SJCRH30 (cell line): ENCODE results near the gene KAT2B. TPM values are rescaled to one million over a fixed set of nuclear protein-coding genes. Genes with fewer than 3 reads are reported as not detected.
A peak's percentile ranks its signal among the peaks of the same experiment; 100 is the strongest.

Experiments
- DNase-seq, 2 experiments: peaks; one replicate each; pipeline ENCODE4 v3.0.0-alpha.2; 2015 to 2020
- H3K27ac ChIP-seq: fragments of 250-450 bp; sonication (Bioruptor Pico); 2 replicates; pipeline ENCODE4 v1.5.1; 2020; ENCODE audit warnings: mild to moderate bottlenecking, moderate library complexity
- H3K27me3 ChIP-seq: fragments of 250-450 bp; sonication (Bioruptor Pico); 2 replicates; pipeline ENCODE4 v1.5.1; 2020; ENCODE audit warnings: mild to moderate bottlenecking, moderate library complexity
- H3K36me3 ChIP-seq: fragments of 250-450 bp; sonication (Bioruptor Pico); 2 replicates; pipeline ENCODE4 v1.5.1; 2020; ENCODE audit warnings: mild to moderate bottlenecking, moderate library complexity
- H3K4me1 ChIP-seq: fragments of 250-450 bp; sonication (Bioruptor Pico); 2 replicates; pipeline ENCODE4 v1.5.1; 2020; ENCODE audit warnings: mild to moderate bottlenecking, moderate library complexity
- H3K4me3 ChIP-seq: fragments of 250-450 bp; sonication (Bioruptor Pico); 2 replicates; pipeline ENCODE4 v1.5.1; 2020; ENCODE audit warnings: mild to moderate bottlenecking, moderate library complexity
- H3K9me3 ChIP-seq: fragments of 250-450 bp; sonication (Bioruptor Pico); replicated peaks from 2 replicates; pipeline ENCODE4 v1.5.1; 2020; ENCODE audit warnings: mild to moderate bottlenecking, moderate library complexity
- total RNA-seq: library from RNA; depleted of rRNA; stranded (reverse); fragments of >200 nt; shearing (Covaris generic); gene quantifications from 2 replicates; pipeline ENCODE4 v1.2.3, GENCODE V29; 2014

KAT2B gene
- total RNA-seq, 1 experiment from 2014 or later, result 5.3 TPM

DNA sequence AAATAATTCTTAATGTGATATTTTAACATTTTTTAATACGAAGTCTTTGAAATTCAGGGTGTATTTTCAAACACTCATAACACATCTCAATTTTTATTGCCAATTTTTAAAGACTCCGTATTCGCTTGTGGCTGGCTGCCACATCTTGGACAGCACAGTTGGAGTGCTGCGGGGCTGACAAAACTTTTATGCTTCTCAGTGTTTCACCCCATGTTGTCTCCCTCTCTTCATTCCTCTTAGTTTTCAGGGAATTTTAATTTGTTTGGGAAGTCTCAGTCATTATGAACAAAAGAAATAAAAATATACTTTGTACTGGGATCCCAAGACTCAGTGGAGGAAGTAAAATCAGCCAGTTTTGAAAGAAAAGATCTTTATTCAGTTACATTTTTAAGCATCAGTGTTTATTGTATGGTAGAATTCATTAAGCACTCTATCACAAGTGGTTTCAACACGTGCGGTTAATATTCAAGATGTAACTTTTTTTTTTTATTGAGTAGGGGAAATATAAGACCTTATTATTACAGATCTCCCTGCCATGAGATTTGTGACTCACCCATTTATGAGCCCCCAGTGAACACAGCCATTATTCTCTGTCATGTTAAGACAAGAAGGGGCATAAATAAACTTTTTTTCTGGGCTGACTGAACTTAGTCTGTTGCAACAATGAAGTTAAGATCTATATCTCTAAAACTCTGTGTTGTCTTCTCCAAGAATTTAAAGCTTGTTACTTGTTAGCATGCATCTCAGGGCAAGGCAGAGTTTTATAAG, 26.8 kb downstream of the KAT2B start:
- H3K4me3 ChIP-seq, result no peak overlapping the region
- peak in 1 of 2 experiments; percentile 10 for DNase-seq
- no peak overlapping the region for H3K27ac ChIP-seq
- H3K4me1 ChIP-seq, result peaks cover 9% of the 10 kb centered on the region
- H3K36me3 ChIP-seq, result no peaks in the 10 kb centered on the region
- no peaks in the 10 kb centered on the region for H3K27me3 ChIP-seq
- H3K9me3 ChIP-seq, result no peaks in the 10 kb centered on the region

GRCh38 chr3:20068512-20069177, 28.4 kb downstream of the KAT2B start:
- Histone ChIP-seq H3K9me3 (no peaks in the 10 kb centered on the region), H3K27me3 (no peaks in the 10 kb centered on the region), H3K4me3 (no peak overlapping the region), H3K4me1 (peaks cover 9% of the 10 kb centered on the region), H3K27ac (no peak overlapping the region), H3K36me3 (no peaks in the 10 kb centered on the region)
- no peak for DNase-seq

DNA sequence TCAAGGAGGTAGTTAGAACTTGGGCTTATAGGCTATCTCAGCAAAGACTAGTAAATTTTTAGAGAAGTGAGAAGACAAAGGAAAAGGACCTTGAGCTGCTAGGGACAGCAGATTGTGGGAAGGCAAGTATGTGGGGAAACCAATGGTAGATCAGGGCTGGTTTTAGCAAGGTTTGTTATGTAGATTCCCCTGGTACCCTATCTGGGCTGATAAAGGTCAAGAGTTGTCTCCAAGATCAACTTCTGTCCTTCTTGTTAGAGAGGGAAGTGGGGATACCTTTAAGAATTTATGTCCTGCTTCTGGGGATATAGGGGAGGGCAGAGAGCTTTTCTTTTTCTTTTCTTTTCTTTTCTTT, 28.9 kb downstream of the KAT2B start:
- Histone ChIP-seq H3K27ac (no peak overlapping the region), H3K27me3 (no peaks in the 10 kb centered on the region)
- DNase-seq, result no peak

GRCh38 chr3:20071175-20071574, 30.9 kb downstream of the KAT2B start:
- no peaks in the 10 kb centered on the region for H3K27me3 ChIP-seq
- no peak for DNase-seq
- no peaks in the 10 kb centered on the region for H3K9me3 ChIP-seq
- no peak overlapping the region for H3K27ac ChIP-seq
- H3K4me1 ChIP-seq, result no peaks in the 10 kb centered on the region
- H3K4me3 ChIP-seq, result no peak overlapping the region
- H3K36me3 ChIP-seq, result no peaks in the 10 kb centered on the region

More for the DNA sequence above, 28.9 kb downstream of the KAT2B start:
- Histone ChIP-seq H3K4me1 (peaks cover 9% of the 10 kb centered on the region), H3K4me3 (no peak overlapping the region), H3K9me3 (no peaks in the 10 kb centered on the region), H3K36me3 (no peaks in the 10 kb centered on the region)

GRCh38 chr3:20072422-20072821, 32.2 kb downstream of the KAT2B start:
- no peak overlapping the region for H3K27ac ChIP-seq
- no peaks in the 10 kb centered on the region for H3K27me3 ChIP-seq
- no peak overlapping the region for H3K4me3 ChIP-seq
- H3K36me3 ChIP-seq, result no peaks in the 10 kb centered on the region
- no peaks in the 10 kb centered on the region for H3K9me3 ChIP-seq
- DNase-seq, result no peak
- no peaks in the 10 kb centered on the region for H3K4me1 ChIP-seq

DNA sequence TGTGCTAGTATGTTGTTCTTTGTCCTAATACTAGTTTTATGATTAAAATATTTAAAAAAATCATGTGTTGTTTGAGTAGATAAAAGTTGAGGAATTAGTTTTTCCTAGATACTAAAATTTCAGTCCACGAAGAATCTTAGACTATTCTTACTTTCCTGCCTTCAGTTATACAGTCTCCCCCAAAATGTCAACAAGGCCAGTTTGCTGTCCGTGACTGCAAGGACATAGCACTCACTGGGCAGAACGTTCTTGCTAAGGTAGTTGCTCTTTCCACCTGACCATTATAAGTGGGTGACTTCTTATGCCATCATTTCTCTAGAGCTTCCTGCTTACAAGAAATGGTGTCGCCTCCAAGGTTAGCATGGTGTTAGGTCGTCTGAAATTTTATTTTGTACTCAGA, 32.8 kb downstream of the KAT2B start:
- Histone ChIP-seq H3K9me3 (no peaks in the 10 kb centered on the region), H3K36me3 (no peaks in the 10 kb centered on the region), H3K27me3 (no peaks in the 10 kb centered on the region), H3K27ac (no peak overlapping the region), H3K4me1 (no peaks in the 10 kb centered on the region), H3K4me3 (no peak overlapping the region)
- DNase-seq, result no peak

GRCh38 chr3:20073683-20074082, 33.4 kb downstream of the KAT2B start:
- Histone ChIP-seq H3K4me1 (no peaks in the 10 kb centered on the region), H3K9me3 (no peaks in the 10 kb centered on the region), H3K36me3 (no peaks in the 10 kb centered on the region), H3K27me3 (no peaks in the 10 kb centered on the region), H3K4me3 (no peak overlapping the region), H3K27ac (no peak overlapping the region)
- no peak for DNase-seq

DNA sequence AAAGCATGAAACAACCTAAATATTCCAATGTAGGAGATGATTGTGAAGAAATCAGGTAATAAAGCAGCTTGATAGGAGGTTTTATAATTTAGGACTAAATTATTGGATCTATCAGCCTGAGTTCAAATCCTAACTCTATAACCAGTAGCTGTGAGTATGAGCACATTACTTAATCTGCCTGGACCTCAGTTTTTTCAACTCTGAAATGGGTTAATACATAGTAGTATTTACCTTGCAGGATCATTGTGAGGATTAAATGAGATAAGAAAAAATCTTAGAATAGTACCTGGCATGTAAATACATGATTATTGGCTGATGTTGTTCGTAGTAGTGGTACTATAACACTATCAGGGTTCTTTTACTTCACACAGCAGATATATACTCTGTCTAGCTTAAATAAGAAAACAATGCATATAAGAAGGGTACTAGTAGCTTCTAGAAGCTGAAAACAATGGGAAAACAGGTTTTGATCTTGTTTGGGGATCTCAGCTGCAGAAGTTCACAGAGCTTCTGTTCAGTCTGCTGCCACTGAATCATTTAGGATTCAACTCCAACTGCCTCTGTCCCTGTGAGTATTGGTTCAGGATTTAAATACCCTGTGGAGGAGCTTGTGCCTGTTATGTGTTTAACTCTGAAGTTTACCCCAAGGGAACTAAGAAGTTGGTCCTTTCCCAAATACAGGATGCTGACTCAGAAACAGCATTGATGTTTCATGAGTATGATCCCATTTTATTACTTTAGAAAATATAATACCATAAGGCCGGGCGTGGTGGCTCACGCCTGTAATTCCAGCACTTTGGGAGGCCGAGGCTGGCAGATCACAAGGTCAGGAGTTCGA, 34.2 kb downstream of the KAT2B start:
- Histone ChIP-seq H3K27me3 (no peaks in the 10 kb centered on the region), H3K27ac (no peak overlapping the region), H3K9me3 (no peaks in the 10 kb centered on the region), H3K36me3 (no peaks in the 10 kb centered on the region), H3K4me3 (no peak overlapping the region), H3K4me1 (no peaks in the 10 kb centered on the region)
- no peak for DNase-seq

GRCh38 chr3:20075197-20075596, 35.0 kb downstream of the KAT2B start:
- H3K27ac ChIP-seq, result no peak overlapping the region
- H3K27me3 ChIP-seq, result no peaks in the 10 kb centered on the region
- DNase-seq, result no peak
- no peaks in the 10 kb centered on the region for H3K36me3 ChIP-seq
- H3K9me3 ChIP-seq, result no peaks in the 10 kb centered on the region
- H3K4me1 ChIP-seq, result no peaks in the 10 kb centered on the region; the same call in 1 of the 2 replicates
- H3K4me3 ChIP-seq, result no peak overlapping the region

GRCh38 chr3:20076296-20076997, 36.2 kb downstream of the KAT2B start:
- no peaks in the 10 kb centered on the region for H3K27me3 ChIP-seq
- no peak overlapping the region for H3K27ac ChIP-seq
- no peak overlapping the region for H3K4me3 ChIP-seq
- H3K4me1 ChIP-seq, result peaks cover 8% of the 10 kb centered on the region
- DNase-seq, result no peak
- H3K9me3 ChIP-seq, result no peaks in the 10 kb centered on the region
- H3K36me3 ChIP-seq, result no peaks in the 10 kb centered on the region

GRCh38 chr3:20077068-20077467, 36.8 kb downstream of the KAT2B start:
- peaks cover 9% of the 10 kb centered on the region for H3K4me1 ChIP-seq
- no peaks in the 10 kb centered on the region for H3K36me3 ChIP-seq
- H3K4me3 ChIP-seq, result no peak overlapping the region
- no peaks in the 10 kb centered on the region for H3K27me3 ChIP-seq
- no peaks in the 10 kb centered on the region for H3K9me3 ChIP-seq
- H3K27ac ChIP-seq, result no peak overlapping the region
- DNase-seq, result no peak

DNA sequence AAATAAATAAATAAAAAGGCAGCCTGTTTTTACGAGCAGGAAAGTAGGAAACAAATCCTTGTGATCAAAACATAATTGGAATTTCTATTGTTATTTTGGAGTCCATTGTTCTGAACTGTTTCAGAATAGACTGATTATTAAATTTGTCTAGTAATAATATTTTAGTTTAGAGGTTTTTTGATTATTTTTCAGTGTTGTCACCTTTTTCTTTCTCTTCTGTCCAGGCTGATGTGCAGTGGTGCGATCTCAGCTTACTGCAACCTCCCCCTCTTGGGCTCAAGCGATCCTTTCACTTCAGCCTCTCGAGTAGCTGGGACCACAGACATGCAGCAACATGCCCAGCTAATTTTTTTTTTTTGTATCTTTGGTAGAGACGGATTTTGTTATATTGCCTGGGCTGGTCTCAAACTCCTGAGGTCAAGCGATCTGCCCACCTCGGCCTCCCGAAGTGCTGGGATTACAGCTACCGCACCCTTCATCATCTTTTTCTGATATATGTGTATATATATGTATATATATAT, 38.0 kb downstream of the KAT2B start:
- peak; percentile 12 to 40 for DNase-seq
- Histone ChIP-seq H3K27ac (no peak overlapping the region), H3K4me3 (no peak overlapping the region), H3K36me3 (no peaks in the 10 kb centered on the region), H3K27me3 (no peaks in the 10 kb centered on the region), H3K4me1 (peaks cover 9% of the 10 kb centered on the region), H3K9me3 (no peaks in the 10 kb centered on the region)

DNA sequence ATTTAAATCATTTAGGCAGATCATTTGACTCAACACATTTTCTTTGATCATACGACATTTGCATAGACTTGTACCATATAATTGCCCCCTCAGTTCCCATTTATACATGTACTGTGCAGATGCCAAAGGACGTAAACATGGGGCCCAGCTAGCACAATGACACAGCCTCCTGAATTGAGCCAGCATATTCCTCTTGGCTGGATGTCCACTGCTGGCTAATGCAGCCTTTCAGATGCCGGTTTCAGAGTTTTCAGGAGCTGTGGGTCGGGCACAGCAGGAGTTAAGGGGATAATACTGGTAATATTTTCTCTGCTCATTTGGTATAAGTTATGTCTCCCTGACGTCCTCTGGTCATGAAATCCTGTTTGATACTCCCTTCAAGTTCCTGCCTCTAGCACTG, 39.4 kb downstream of the KAT2B start:
- no peaks in the 10 kb centered on the region for H3K9me3 ChIP-seq
- peaks cover 9% of the 10 kb centered on the region for H3K4me1 ChIP-seq
- no peak overlapping the region for H3K27ac ChIP-seq
- H3K27me3 ChIP-seq, result no peaks in the 10 kb centered on the region
- no peak overlapping the region for H3K4me3 ChIP-seq
- H3K36me3 ChIP-seq, result no peaks in the 10 kb centered on the region
- DNase-seq, result no peak

- no peaks in the 10 kb centered on the region for H3K9me3 ChIP-seq
- peak; percentile 75 to 83 for DNase-seq
- H3K36me3 ChIP-seq, result no peaks in the 10 kb centered on the region
- no peak overlapping the region for H3K4me3 ChIP-seq
- no peaks in the 10 kb centered on the region for H3K27me3 ChIP-seq
- H3K4me1 ChIP-seq, result peaks cover 9% of the 10 kb centered on the region
- H3K27ac ChIP-seq, result peak overlapping the region; percentile 64
Measured at GRCh38 chr3:20080956-20081554, 40.8 kb downstream of the KAT2B start.
